Activated CD8-positive, alpha-beta memory T cell treated with anti-CD3 and anti-CD28 coated beads, Interleukin-2, amount 10 ng/mL, durations not matched to agents 7 days and 5 days (primary cell): ENCODE measurements around the gene RANBP10. TPM values are rescaled to one million over a fixed set of nuclear protein-coding genes. Genes with fewer than 3 reads are reported as not detected.

Experiments used
- ATAC-seq: fragments of 150-1000 bp; cut with Tn5 transposase; one replicate; pipeline ENCODE4 v1.10.0; 2021; ENCODE audit warnings: moderate library complexity
- CTCF ChIA-PET: fragments of 350-600 bp; sonication (Branson Sonifier 250); formaldehyde crosslinking; loops from one replicate; lab custom pipeline; 2021; ENCODE audit warnings: antibody characterized with exemption; lab: Charles Lee
- DNase-seq: peaks from one replicate; pipeline ENCODE4 v3.0.0-alpha.2; 2020
- H3K27ac Mint-ChIP-seq: one replicate; pipeline ENCODE4 v1.8.0; 2021; ENCODE audit warnings: mild to moderate bottlenecking, mixed read lengths
- H3K27me3 Mint-ChIP-seq: one replicate; pipeline ENCODE4 v1.8.0; 2021; ENCODE audit warnings: mixed read lengths
- H3K36me3 Mint-ChIP-seq: one replicate; pipeline ENCODE4 v1.8.0; 2021; ENCODE audit warnings: mild to moderate bottlenecking, mixed read lengths
- H3K4me1 Mint-ChIP-seq: one replicate; pipeline ENCODE4 v1.8.0; 2021; ENCODE audit warnings: mixed read lengths
- H3K4me3 Mint-ChIP-seq: one replicate; pipeline ENCODE4 v1.8.0; 2021; ENCODE audit warnings: mild to moderate bottlenecking, moderate library complexity, mixed read lengths
- H3K9me3 Mint-ChIP-seq: one replicate; pipeline ENCODE4 v1.8.0; 2022; ENCODE audit warnings: low read depth, mixed read lengths
- total RNA-seq, 2 experiments: library from RNA; stranded (reverse); gene quantifications; one replicate each; pipeline ENCODE4 v1.2.3, GENCODE V29; 2021

RANBP10 gene
- total RNA-seq, 2 experiments from 2014 or later: 21.2 to 23.7 TPM

DNA sequence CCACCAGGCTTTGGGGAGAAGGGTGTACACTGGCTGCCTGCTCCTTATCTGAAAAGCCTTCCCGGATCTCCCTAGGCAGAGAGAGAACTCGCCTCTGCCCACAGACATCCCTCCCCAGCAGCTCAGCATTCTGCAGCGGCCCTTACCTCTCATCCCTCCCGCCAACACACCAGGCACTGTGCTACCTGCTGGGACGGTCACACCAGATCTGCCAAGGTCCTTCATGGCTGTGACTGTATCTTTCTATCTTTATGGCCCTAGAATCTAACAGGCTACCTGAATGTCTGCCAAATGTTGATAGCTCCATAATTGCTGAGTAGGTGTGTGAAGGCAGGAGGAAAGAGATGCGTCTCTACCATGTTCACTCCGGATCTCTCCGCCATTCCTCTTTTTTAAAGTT is 8.2 kb upstream of the RANBP10 start:
- no peaks in the 10 kb centered on the region for H3K9me3 Mint-ChIP-seq
- peaks cover 5% of the 10 kb centered on the region for H3K4me1 Mint-ChIP-seq
- no peaks in the 10 kb centered on the region for H3K36me3 Mint-ChIP-seq
- ATAC-seq (no peak), DNase-seq (no peak)
- peaks cover 5% of the 10 kb centered on the region for H3K27me3 Mint-ChIP-seq
- CTCF ChIA-PET: interaction anchor here (0.7 to 4.6 kb wide), 12 partner anchors 12 to 495 kb away, joined by 3 to 71 read pairs (median 20); partner anchors contain the start of genes CARMIL2, GFOD2, NRN1L and PSMB10
- no peak overlapping the region for H3K4me3 Mint-ChIP-seq
- H3K27ac Mint-ChIP-seq: no peak overlapping the region

DNA sequence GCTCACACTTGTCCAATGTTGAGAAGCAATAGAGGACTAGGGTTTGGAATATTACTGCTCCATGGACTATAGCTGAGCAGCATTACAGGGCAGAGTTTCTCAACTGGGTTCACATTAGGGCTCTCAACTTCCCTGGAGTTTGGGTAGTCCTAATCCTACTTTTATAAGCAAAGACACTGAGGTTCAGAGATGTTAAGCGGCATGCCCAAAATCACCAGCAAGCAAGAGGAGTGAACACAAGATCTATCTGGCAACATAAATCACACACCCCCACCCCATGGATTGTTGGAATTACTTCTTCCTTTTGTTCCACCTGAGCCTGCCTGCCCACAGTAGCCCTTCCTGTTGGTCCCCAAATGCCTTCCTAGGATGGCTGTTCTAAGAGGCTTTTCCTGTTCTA is 5.5 kb upstream of the RANBP10 start:
- Mint-ChIP-seq H3K4me1 (peaks cover 11% of the 10 kb centered on the region), H3K27ac (no peak overlapping the region), H3K36me3 (no peaks in the 10 kb centered on the region), H3K4me3 (no peak overlapping the region), H3K9me3 (no peaks in the 10 kb centered on the region), H3K27me3 (peaks cover 5% of the 10 kb centered on the region)
- no peak for DNase-seq
- no peak for ATAC-seq
- CTCF ChIA-PET: interaction anchor here (2.1 kb wide), 1 partner anchor 70 kb away, joined by 4 read pairs; no protein-coding TSS in a partner anchor

DNA sequence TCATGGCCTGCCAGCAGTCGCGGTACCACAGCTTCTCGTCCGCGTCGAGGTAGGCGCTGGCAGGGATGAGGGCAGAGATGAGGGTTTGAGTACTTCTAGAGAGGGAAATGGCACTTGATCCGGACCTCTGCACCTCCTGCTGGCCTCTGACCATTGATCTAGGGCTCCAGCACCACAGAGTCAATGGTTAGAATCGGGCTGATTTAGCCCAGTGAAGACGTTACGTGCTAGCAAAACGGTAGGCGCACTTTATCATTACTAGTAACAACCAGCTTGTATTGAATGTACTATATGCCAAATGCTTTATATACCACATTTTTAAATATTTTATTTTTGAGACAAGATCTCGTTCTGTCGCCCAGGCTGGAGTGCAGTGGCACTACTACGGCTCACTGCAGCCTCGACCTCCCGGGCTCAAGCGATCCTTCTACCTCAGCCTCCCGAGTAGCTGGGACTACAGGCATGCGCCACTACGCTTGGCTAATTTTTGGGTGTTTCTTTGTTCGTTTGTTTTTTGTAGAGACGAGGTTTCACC is 855 bp upstream of the RANBP10 start:
- H3K27ac Mint-ChIP-seq: peak overlapping the region; percentile 46
- DNase-seq: no peak
- H3K4me3 Mint-ChIP-seq: peak overlapping the region; percentile 92
- H3K36me3 Mint-ChIP-seq: peaks cover 21% of the 10 kb centered on the region
- H3K9me3 Mint-ChIP-seq: no peaks in the 10 kb centered on the region
- H3K27me3 Mint-ChIP-seq: peaks cover 5% of the 10 kb centered on the region
- CTCF ChIA-PET: interaction anchor here (0.6 to 3.1 kb wide), 14 partner anchors 9 to 286 kb away, joined by 3 to 60 read pairs (median 4); partner anchors contain the start of gene NUTF2
- peaks cover 37% of the 10 kb centered on the region for H3K4me1 Mint-ChIP-seq
- ATAC-seq: no peak

DNA sequence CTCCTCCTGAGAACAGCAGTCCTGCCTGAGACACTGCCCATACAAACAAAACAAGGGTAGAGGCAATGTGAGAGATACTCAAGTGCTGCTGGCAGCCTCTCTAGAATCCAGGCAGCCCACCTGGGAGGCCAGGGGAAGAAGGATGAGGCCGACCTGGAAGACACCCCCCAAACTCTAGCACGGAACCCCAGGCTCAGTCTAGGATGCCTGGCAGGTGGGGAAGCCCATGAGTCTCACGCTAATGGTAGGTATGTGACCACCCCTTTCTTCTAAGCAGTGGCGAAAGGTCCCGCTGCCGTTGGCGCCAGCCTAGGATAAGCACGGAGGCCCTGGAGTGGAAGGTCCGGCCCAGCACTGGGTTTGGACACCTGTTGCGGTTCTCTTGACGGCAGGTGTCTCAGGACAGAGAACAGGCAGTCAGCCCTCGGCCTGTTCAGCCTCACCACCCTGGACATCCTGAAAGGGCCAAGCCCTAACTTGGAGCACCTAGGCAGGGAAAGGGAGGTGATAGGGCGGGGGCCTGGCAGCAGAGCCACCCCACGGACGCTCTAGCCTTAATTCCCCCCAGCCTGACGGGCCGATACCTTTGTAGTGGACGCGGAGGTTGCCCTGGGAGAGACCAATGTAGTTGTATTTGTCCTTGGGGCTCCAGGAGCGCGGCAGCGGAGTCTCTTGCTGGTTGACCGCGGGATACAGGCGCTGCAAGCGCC is 487 bp downstream of the RANBP10 start:
- CTCF ChIA-PET: interaction anchor here (0.8 to 3.1 kb wide), 11 partner anchors 9 to 284 kb away, joined by 3 to 60 read pairs (median 4); partner anchors contain the start of gene NUTF2
- no peaks in the 10 kb centered on the region for H3K9me3 Mint-ChIP-seq
- peak overlapping the region; percentile 89 for H3K27ac Mint-ChIP-seq

DNA sequence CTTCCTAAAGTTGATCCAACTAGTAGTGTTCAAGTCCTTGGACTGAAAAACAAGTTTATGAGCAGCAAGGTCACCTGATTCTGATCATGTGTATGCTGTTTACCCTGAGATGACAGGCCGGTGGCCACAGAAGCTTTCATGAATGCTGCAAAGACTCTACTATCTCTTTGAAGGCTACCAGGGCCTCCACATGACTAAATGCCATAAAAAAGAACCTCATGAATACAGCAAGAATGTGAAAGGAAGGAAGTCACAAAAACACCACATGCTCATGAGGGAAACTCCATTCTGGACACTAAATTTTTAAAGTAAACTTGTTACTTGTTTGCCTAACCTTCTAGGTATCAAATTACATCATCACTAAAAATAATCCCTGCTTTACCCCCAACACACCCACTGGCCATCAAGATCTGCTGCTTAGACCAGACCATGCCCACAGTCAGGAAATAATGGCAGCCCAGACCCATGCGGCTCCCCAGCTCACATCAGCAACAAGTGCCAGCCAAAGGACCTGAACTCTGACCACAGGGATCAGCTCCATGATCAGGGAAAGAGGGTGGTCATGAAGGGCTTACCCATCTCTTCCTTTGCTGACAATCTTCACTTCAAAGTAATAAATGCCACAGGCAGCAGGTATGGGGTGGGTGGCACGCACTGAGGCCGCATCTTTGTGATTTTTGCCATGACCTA is 1.4 kb downstream of the RANBP10 start:
- ATAC-seq (no peak), DNase-seq (no peak)
- Mint-ChIP-seq H3K4me1 (peaks cover 55% of the 10 kb centered on the region), H3K27me3 (no peaks in the 10 kb centered on the region), H3K4me3 (peak overlapping the region; percentile 92), H3K36me3 (peaks cover 31% of the 10 kb centered on the region), H3K27ac (peak overlapping the region; percentile 89), H3K9me3 (no peaks in the 10 kb centered on the region)
- CTCF ChIA-PET: interaction anchor here (0.6 to 5.3 kb wide), 3 partner anchors 11 to 99 kb away, joined by 3 to 54 read pairs (median 4); no protein-coding TSS in a partner anchor

More for the DNA sequence above, 487 bp downstream of the RANBP10 start:
- ATAC-seq (no peak), DNase-seq (no peak)
- H3K27me3 Mint-ChIP-seq: no peaks in the 10 kb centered on the region
- H3K4me3 Mint-ChIP-seq: peak overlapping the region; percentile 92
- H3K36me3 Mint-ChIP-seq: peaks cover 31% of the 10 kb centered on the region
- peaks cover 50% of the 10 kb centered on the region for H3K4me1 Mint-ChIP-seq

DNA sequence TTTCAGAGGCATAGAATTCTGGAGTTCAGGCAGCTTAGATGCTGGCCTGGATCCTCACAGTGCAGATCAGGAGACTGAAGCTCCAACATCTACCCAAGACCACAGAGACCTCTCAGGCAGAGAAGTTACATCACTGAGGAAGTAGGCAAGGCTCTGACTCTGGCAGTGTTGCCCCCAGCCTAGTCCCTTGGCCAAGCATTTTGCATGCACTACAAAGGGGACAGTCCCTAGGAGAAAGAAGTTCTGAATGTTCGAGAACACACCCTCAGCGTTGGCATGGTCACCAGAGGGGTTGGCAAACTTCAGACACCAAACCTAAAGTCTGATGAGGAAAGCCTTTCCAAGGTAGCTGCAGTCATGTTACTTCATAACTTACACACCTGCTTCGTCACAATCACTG is 2.5 kb downstream of the RANBP10 start:
- CTCF ChIA-PET: interaction anchor here (0.7 to 5.3 kb wide), 5 partner anchors 12 to 283 kb away, joined by 3 to 54 read pairs (median 3); no protein-coding TSS in a partner anchor
- peak overlapping the region; percentile 47 for H3K27ac Mint-ChIP-seq
- H3K9me3 Mint-ChIP-seq: no peaks in the 10 kb centered on the region
- H3K4me3 Mint-ChIP-seq: no peak overlapping the region
- peaks cover 38% of the 10 kb centered on the region for H3K36me3 Mint-ChIP-seq
- ATAC-seq (no peak), DNase-seq (no peak)
- H3K4me1 Mint-ChIP-seq: peaks cover 59% of the 10 kb centered on the region
- H3K27me3 Mint-ChIP-seq: no peaks in the 10 kb centered on the region

DNA sequence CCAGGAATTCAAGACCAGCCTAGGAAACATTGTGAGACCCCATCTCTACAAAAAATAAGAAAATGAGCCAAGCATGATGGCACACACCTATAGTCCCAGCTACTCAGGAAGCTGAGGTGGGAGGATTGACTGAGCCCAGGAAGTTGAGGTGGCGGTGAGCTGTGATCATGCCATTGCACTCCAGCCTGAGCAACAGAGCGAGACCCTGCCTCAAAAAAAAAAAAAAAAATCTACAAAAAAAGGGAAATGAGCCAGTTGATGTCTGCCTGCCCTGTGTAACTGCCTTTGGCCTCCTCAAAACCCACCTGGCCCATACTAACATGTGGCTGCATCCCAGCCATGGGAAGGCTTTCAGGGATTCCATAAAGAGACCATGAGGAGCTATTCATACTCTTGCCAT is 4.5 kb downstream of the RANBP10 start:
- CTCF ChIA-PET: interaction anchor here (0.8 to 5.3 kb wide), 7 partner anchors 11 to 281 kb away, joined by 3 to 54 read pairs (median 4); no protein-coding TSS in a partner anchor
- Mint-ChIP-seq H3K9me3 (no peaks in the 10 kb centered on the region), H3K27ac (peak overlapping the region; percentile 82), H3K4me3 (peak overlapping the region; percentile 26), H3K36me3 (peaks cover 43% of the 10 kb centered on the region), H3K27me3 (no peaks in the 10 kb centered on the region), H3K4me1 (peaks cover 53% of the 10 kb centered on the region)
- ATAC-seq (no peak), DNase-seq (peak; percentile 76)

DNA sequence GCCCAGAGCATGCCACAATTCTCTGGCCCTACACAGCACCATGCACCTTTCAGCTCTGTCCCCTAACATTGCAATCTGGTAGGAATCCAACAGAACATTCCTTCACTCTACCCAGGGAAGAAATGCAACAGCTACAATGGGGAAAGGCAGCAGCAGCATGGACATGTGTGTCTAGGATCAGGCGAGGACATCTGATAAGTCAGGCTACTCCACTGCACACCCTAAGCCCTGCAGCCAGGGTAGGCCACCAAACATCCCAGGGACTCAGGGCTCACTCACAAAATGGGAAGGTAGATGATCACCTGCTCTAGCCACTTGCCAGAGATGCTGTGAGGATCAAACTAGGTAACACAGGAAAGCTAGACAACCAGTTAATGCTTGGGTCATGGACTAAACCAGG is 5.1 kb downstream of the RANBP10 start:
- Mint-ChIP-seq H3K36me3 (peaks cover 43% of the 10 kb centered on the region), H3K4me1 (peaks cover 54% of the 10 kb centered on the region), H3K9me3 (no peaks in the 10 kb centered on the region), H3K4me3 (no peak overlapping the region), H3K27ac (peak overlapping the region; percentile 82), H3K27me3 (no peaks in the 10 kb centered on the region)
- CTCF ChIA-PET: interaction anchor here (0.9 to 5.3 kb wide), 6 partner anchors 12 to 281 kb away, joined by 3 to 54 read pairs (median 4); no protein-coding TSS in a partner anchor
- ATAC-seq (no peak), DNase-seq (no peak)

DNA sequence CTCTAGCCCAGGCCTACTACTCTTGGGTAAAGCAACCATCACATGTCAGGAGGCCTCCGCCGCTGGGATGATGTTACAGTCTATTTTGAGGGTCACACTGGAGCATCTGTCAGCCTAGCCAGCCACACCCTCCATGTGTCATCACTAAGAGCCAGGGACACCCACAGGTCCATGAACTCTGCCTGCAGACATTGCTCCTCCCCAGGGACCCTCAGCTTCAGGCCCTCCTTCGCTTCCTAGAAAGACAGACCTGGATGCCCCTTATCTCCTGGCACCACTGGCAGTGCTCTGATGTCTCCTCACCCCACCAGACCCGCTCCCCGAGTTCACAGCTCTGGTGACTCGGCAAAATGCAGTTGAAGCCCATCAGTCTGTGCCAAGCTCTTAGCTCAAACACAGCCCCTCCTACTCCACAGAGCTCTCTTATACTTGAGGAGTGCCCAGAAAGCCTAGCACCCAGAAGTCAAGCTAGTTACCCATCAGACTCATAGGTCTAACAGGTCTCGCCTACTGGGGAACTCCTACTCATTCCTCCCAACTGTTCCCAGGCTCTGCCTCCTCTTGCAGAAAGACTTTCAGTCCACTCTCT is 5.9 kb downstream of the RANBP10 start:
- CTCF ChIA-PET: interaction anchor here (0.7 to 5.3 kb wide), 4 partner anchors 13 to 280 kb away, joined by 4 to 54 read pairs (median 5); no protein-coding TSS in a partner anchor
- peaks cover 50% of the 10 kb centered on the region for H3K4me1 Mint-ChIP-seq
- H3K9me3 Mint-ChIP-seq: no peaks in the 10 kb centered on the region
- peak overlapping the region; percentile 45 for H3K27ac Mint-ChIP-seq
- DNase-seq (no peak), ATAC-seq (no peak)
- H3K36me3 Mint-ChIP-seq: peaks cover 43% of the 10 kb centered on the region
- H3K27me3 Mint-ChIP-seq: no peaks in the 10 kb centered on the region
- no peak overlapping the region for H3K4me3 Mint-ChIP-seq

DNA sequence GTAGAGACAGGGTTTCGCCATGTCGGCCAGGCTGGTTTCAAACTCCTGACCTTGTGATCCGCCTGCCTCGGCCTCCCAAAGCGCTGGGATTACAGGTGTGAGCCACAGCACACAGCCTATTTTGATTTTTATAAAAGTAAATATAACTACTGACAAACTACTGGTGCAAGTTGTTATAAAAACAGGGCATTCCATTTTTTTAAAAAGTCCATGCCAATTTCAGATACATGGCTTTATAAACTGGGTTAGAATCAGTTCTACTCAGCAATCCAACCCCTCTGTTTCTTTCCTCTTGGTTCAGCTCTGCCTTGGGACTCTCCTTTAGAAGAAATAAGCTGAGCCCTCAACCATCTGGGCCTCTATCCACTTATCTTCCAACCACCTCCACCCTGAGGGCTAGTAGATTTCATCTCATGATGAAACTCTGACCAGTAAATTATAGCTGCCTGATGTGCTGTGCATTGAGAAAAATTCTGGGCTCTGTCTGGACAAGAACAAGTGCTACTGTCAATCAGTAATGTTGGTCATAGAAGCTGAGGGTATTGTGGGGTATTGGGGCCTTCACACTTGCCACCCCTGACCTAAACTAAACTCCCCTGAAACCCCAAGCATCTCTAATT is 10.2 kb downstream of the RANBP10 start:
- CTCF ChIA-PET: interaction anchor here (0.5 to 2.3 kb wide), 6 partner anchors 9 to 660 kb away, joined by 3 to 8 read pairs (median 3); partner anchors contain the start of genes RANBP10 and TSNAXIP1
- Mint-ChIP-seq H3K27ac (no peak overlapping the region), H3K4me3 (no peak overlapping the region), H3K9me3 (no peaks in the 10 kb centered on the region), H3K4me1 (peaks cover 13% of the 10 kb centered on the region), H3K27me3 (no peaks in the 10 kb centered on the region), H3K36me3 (peaks cover 13% of the 10 kb centered on the region)
- DNase-seq: no peak
- no peak for ATAC-seq

DNA sequence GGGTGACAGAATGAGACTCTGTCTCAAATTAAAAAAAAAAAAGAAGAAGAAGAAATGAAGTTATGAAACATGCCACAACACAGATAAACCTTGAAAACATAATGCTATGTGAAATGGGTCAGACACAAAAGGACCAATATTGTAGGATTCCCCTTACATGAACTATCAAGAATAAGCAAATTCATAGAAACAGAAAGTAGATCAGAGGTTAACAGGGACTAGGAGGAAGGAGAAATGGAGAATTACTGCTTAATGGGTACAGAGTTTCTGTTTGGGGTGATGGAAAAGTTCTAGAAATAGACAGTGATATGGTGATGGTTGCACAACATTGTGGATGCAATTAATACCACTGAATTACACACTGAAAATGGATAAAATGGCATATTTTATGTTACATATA is 16.3 kb downstream of the RANBP10 start:
- H3K9me3 Mint-ChIP-seq: no peaks in the 10 kb centered on the region
- DNase-seq (no peak), ATAC-seq (no peak)
- H3K36me3 Mint-ChIP-seq: peaks cover 5% of the 10 kb centered on the region
- no peaks in the 10 kb centered on the region for H3K4me1 Mint-ChIP-seq
- H3K27ac Mint-ChIP-seq: no peak overlapping the region
- H3K4me3 Mint-ChIP-seq: no peak overlapping the region
- CTCF ChIA-PET: interaction anchor here (1.2 kb wide), 1 partner anchor 24 kb away, joined by 4 read pairs; no protein-coding TSS in a partner anchor
- no peaks in the 10 kb centered on the region for H3K27me3 Mint-ChIP-seq

DNA sequence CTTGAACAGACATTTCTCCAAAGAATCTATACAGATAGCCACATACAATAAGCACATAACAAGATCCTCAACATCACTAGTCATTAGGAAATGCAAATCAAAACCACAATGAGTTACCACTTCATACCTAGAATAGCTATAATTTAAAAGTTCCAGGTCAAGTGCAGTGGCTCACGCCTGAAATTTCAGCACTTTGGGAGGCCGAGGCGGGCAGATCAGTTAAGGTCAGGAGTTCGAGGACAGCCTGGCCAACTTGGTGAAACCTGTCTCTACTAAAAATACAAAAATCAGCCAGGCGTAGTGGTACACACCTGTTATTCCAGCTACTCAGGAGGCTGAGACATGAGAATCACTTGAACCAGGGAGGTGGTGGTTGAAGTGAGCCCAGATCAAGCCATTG is 19.9 kb downstream of the RANBP10 start:
- H3K9me3 Mint-ChIP-seq: no peaks in the 10 kb centered on the region
- H3K36me3 Mint-ChIP-seq: peaks cover 9% of the 10 kb centered on the region
- DNase-seq: no peak
- H3K27me3 Mint-ChIP-seq: no peaks in the 10 kb centered on the region
- no peak overlapping the region for H3K27ac Mint-ChIP-seq
- no peak for ATAC-seq
- H3K4me3 Mint-ChIP-seq: no peak overlapping the region
- peaks cover 4% of the 10 kb centered on the region for H3K4me1 Mint-ChIP-seq
- CTCF ChIA-PET: interaction anchor here (0.7 to 1.0 kb wide), 2 partner anchors 10 to 69 kb away, joined by 3 read pairs; no protein-coding TSS in a partner anchor
